ENCODE measurements around the gene B2M.
A peak's percentile ranks its signal among the peaks of the same experiment; 100 is the strongest.
"Not testable (repeated sequence)": the region's sequence is repeated elsewhere in the genome, so short reads cannot be mapped to it uniquely, and the experiment has no call there.

The B2M gene

DNA sequence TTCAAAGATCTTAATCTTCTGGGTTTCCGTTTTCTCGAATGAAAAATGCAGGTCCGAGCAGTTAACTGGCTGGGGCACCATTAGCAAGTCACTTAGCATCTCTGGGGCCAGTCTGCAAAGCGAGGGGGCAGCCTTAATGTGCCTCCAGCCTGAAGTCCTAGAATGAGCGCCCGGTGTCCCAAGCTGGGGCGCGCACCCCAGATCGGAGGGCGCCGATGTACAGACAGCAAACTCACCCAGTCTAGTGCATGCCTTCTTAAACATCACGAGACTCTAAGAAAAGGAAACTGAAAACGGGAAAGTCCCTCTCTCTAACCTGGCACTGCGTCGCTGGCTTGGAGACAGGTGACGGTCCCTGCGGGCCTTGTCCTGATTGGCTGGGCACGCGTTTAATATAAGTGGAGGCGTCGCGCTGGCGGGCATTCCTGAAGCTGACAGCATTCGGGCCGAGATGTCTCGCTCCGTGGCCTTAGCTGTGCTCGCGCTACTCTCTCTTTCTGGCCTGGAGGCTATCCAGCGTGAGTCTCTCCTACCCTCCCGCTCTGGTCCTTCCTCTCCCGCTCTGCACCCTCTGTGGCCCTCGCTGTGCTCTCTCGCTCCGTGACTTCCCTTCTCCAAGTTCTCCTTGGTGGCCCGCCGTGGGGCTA is at the start of gene B2M, which contains the start of gene PATL2:
Gene B2M, plus strand, starts transcription at position 422 of the 647 bp plus-strand sequence. Its CDS starts 30 bp downstream, at position 452.
Gene PATL2, minus strand, starts transcription at position 228 of the 647 bp plus-strand sequence. CDS start 34,833 bp downstream, outside the sequence.
- peak; percentile 98 for DNase-seq

DNA sequence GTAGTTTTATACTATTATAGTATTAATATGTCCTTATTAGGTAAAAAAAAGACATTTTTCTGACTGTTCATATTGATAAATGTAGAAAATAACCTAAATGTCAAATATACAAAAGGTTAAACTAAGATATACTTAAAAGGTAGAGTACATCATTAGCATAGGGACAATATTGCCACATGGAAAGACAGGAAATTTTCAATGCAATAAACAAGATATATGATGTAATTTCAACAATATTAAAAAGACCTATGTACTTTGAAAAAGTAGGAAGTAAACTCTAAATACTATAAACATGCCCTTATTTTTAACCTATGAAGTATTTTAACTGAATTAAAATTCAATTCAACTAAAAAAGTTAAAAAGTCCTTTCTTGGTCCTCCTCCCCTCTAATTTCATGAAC is 49.7 kb upstream of the B2M start:
- DNase-seq: no peak

DNA sequence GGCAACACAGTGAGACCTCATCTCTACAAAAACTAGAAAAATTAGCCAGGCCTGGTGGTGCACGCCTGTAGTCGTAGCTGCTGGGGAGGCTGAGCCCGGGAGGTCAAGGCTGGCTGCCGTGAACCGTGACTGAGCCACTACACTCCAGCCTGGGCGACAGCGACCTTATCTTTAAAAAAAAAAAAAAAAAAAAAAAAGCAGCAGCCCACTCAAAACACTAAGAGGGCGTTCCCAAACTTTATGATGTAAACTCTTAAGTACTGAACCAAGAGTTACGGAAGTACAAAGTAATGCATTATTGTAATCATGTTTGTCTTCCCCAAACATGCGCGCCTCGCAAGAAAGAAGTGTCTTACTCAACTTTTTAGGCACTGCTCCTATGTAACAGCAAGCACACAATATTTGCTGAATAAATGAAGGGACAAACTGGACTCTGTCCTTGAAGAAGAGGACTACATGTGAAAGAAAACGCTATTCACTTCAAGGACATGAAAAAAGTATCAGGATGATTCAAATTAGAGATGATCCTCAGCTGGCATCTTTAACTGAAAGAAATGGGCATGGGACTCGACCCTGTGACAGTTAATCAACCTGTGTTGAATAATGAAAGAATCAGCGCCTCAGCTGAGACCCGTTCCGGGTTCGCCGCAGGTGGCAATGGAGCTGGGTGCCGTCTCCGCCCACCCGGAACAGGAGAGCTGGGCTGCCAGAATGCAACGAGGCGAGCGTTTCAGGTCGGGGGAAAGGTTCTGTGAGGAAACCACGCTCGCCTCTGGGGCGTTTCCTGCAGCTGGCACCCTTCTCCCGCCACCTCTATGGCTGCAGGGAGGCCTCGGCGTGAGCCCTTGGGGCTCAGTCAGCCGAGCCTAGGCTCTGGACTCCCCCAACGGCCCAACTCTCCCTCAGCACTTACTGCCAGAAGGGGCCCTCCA is 48.6 kb upstream of the B2M start:
- DNase-seq: no peak

GRCh38 chr15:44663410-44664308 is 47.7 kb upstream of the B2M start, which contains the start of gene SPG11:
Gene SPG11 (minus strand): TSS chr15:44663662. CDS start chr15:44663647, 15 bp downstream.
- DNase-seq: peak; percentile 98

- no peak for DNase-seq
Observed at GRCh38 chr15:44666210-44667038, 44.9 kb upstream of the B2M start.

DNA sequence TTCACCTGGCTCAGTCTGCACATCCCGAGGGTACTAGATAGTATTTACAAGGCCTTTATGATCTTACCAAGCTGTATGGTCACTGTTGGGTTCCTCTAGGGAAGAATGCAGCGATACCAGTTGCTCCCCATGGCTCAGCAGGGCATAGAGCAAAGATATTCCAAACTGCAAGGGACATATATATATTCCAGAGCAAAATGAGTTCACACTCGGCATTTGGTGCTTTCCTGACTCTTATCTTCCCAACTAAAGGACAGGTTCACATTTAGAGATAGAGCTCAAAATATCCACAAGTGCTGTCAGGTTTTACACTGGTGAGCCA is 44.3 kb upstream of the B2M start:
- DNase-seq: no peak

GRCh38 chr15:44668921-44669320 is 42.4 kb upstream of the B2M start:
- no peak for DNase-seq

DNA sequence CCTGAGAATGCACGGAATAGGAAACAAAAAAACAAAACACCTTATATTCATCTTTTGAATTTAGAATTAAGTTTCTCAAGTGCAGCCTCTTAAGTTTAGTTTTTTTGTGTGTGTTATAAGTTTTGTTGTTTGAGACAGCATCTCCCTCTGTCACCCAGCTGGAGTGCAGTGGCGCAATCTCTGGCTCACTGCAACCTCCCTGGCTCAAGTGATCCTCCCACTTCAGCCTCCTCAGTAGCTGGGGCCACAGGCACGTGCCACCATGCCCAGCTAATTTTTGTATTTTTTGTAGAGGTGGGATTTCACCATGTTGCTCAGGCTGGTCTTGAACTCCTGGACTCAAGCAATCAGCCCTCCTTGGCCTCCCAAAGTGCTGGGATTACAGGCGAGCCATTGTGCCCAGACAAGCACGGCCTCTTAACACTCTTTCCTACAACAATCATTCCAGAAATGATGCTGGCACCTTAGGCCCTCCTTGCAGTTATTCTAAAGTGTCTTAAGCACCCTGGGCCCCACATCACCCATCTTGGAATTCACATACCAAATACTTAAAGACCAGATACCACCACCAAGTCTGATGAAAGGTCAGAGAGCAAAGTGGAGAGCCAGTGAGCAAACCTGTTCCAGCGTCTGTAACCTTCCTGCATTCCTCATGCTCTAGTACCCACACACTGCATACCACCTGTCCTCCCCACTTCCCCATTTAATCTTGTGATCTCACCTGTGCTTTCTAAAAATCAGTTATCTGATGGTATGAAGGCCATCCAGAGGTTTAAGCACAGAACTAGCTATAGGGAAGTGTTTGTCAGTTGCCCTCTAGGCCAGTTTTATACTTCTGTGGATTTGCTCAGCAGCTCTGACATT is 41.0 kb upstream of the B2M start:
- DNase-seq: no peak

GRCh38 chr15:44673639-44674038 is 37.7 kb upstream of the B2M start:
- no peak for DNase-seq

- no peak for DNase-seq
Observed at GRCh38 chr15:44675911-44676310, 35.4 kb upstream of the B2M start.

DNA sequence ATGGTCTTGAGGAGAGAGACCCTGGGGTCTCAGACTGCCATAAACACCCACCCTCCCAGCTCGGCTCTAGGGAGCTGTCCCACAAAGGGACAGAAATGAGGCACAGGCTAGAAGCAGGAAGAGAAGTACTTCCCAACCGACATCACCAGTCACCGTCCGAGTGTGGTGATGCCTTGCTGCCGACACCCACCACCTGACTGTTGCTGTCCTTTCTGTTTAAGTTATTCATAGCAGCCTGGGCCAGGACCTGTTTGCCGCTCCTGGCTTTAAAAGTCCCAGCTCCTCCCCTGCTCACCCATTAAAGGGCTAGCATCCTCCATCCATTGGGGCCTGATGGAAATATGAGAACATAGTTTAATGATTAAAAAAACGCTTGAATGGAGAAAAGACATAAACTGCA is 34.6 kb upstream of the B2M start:
- no peak for DNase-seq

GRCh38 chr15:44682211-44682610 is 29.1 kb upstream of the B2M start:
- DNase-seq: no peak

- not testable (repeated sequence) for DNase-seq
Observed at GRCh38 chr15:44682809-44683682, 28.3 kb upstream of the B2M start.

DNA sequence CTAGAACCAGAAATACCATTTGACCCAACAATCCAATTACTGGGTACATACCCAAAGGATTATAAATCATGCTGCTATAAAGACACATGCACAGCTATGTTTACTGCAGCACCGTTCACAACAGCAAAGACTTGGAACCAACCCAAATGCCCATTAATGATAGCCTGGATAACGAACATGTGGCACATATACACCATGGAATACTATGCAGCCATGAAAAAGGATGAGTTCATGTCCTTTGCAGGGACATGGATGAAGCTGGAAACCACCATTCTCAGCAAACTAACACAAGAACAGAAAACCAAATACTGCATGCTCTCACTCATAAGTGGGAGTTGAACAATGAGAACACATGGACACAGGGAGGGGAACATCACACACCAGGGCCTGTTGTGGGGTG is 22.0 kb upstream of the B2M start:
- DNase-seq: not testable (repeated sequence)

DNA sequence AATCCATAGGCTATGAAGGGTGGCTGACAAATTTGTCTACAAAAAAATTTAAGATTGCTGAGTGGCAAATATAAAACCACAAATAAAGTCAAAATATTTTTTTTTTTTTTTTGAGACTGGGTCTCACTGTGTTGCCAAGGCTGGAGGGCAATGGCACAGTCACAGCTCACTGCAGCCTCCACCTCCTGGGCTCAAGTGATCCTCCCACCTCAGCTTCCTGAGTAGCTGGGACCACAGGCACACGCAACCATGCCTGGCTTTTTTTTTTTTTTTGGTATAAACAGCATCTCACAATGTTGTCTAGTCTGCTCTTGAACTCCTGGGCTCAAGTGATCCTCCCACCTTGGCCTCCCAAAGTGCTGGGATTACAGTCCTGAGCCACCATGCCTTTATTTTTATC is 21.1 kb upstream of the B2M start:
- not testable (repeated sequence) for DNase-seq

DNA sequence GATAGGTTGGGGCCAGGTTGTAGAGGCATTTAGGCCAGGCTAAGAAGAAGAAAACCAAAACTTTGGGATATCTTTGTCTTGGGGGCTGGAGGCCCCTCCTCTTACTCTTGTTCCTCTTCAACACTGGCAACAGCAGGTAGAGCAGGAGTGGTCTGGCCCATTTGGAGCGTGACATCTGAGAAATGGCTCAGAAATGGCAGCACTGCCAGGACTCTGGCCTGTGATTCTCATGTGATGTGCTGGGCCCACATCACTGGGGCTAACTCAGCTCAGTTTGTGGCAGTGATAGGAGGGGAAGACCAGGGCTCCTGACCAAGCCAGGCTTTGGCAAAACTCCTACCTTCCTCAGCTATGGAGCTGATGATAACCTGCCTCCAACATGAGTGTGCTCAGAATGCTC is 18.7 kb upstream of the B2M start:
- DNase-seq: no peak

GRCh38 chr15:44694416-44694815 is 16.9 kb upstream of the B2M start:
- no peak for DNase-seq

- no peak for DNase-seq
Observed at GRCh38 chr15:44695294-44695693, 16.0 kb upstream of the B2M start.

DNA sequence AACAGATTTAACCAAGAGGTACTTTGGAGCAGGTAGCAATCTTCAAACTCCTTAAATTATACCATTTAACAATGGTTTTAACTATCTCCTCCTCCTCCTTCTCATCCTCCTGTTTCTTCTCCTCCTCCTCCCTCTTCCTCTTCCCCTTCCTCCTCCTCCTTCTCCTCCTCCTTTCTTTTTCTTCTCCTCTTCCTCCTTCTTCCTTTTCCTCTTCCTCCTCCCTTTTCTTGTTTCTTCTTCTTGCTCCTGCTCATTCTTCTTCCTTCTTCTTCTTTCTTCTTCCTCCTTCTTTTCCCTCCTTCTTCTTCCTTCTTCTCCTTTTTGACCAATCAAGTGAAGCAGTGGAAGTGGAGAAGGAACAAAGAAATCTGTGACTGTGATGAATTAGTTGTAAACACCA is 14.3 kb upstream of the B2M start:
- DNase-seq: no peak

DNA sequence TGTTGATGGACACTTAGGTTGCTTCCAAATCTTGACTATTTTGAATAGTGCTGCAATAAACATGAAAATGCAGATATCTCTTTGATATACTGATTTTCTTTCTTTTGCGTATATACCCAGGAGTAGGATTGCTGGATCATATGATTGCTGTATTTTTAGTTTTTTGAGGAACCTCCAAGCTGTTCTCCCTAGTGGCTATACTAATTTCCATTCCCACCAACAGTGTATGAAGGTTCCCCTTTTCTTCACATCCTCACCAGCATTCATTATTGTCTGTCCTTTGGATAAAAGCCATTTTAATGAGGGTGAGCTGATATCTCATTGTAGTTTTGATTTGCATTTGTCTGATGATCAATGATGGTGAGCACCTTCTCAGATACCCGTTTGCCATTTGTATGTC is 12.7 kb upstream of the B2M start:
- DNase-seq: no peak
